AG09319 (cell line): ENCODE results near the gene EFNB2.

Experiments
- DNase-seq: peaks from one replicate; pipeline ENCODE4 v3.0.0-alpha.2; 2010; ENCODE audit warnings: low read depth; ENCODE audit errors: extremely low read depth
- TF ChIP-seq, protein P1 (sequence below): IDR thresholded peaks from 2 replicates; pipeline ENCODE4 v1.5.1; 2011; ENCODE audit warnings: low read depth, mild to moderate bottlenecking, inconsistent platforms, low read length, moderate library complexity

The EFNB2 gene

DNA sequence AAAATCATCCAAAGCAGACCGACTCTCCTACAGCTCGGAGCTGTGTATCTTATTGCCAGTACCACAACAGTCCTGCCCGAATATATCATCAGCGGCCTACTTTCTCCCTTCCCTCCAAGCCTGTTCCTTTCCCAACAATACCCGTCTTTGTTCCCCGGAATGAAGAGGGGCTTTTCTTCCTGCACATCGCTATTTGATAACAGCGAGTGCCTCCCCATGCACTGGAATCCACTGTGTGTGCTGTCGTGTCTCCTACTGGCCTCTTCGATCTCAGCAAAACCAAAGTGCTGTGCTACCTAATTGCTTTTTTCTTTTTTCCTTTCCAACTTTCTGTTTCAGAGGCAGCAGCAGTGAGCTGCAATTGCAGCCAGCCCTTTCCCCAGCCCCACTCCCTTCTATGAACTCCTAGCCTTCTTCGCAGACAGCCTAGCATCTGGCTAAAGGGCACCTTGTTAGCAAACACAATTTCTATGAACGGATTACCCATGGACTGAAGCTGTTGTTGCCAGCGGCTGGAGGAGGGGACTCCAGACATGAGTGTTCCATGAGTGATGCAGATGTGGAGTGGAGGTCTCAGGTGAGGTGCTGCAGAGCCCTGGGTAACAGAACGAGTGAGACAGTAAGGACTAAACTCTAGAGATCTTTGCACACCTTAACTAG is 43.4 kb downstream of the EFNB2 start:
- TF ChIP-seq, protein P1, sequence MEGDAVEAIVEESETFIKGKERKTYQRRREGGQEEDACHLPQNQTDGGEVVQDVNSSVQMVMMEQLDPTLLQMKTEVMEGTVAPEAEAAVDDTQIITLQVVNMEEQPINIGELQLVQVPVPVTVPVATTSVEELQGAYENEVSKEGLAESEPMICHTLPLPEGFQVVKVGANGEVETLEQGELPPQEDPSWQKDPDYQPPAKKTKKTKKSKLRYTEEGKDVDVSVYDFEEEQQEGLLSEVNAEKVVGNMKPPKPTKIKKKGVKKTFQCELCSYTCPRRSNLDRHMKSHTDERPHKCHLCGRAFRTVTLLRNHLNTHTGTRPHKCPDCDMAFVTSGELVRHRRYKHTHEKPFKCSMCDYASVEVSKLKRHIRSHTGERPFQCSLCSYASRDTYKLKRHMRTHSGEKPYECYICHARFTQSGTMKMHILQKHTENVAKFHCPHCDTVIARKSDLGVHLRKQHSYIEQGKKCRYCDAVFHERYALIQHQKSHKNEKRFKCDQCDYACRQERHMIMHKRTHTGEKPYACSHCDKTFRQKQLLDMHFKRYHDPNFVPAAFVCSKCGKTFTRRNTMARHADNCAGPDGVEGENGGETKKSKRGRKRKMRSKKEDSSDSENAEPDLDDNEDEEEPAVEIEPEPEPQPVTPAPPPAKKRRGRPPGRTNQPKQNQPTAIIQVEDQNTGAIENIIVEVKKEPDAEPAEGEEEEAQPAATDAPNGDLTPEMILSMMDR: no peak

DNA sequence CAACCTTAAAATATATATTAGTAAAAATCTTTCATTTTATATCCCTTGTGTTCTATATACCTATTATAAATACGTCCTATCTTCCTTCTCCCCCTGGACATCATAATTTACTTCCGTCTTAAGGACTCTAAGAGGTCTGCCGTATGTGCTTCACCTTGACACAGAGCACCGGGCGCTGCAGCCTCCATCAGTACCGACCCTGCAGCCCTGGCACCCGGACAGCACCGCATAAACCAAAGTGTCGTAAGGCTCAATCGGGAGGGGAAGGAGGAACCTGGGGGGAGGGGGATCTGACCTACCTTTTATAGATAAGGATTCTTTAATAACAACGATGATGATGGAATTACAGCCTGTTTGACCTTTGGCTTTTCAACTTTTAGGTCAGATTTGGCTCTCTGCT is 44.0 kb downstream of the EFNB2 start:
- DNase-seq: no peak
- TF ChIP-seq, protein P1: no peak

More for the DNA sequence above, 43.4 kb downstream of the EFNB2 start:
- no peak for DNase-seq

DNA sequence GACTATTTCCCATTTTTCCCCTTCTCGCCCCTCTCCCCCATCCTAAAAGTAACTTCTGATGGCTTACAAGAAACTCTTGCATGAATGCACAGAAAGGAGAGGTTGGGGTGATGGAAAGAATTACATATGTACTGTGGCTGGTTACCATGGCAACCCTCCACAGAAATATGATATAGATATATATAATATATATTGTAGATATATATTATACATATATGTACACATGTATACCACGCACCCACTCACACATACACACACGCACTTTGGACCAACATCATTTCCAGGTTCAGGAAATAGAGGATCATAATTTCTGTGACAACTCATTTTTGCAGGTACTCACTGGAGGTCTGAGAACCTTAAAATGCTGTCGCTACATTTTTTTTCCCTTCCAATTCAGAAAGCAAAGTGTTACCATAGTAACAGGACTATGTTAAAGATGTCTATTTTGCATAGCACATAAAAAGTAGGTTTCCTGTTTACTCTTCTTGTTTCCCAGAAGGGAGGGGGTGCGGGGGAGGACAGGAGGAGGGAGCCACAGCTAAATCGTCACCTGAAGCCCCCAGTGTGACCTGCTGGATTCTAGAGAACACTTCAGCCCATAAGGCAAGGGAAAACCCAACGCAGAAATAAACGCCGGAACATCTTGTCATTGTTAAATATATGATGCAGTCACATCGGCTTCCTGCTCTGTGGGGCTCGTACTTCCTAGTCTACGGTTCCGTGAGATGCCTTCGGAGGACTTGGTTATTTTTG is 44.7 kb downstream of the EFNB2 start:
- TF ChIP-seq, protein P1: no peak
- DNase-seq: no peak

DNA sequence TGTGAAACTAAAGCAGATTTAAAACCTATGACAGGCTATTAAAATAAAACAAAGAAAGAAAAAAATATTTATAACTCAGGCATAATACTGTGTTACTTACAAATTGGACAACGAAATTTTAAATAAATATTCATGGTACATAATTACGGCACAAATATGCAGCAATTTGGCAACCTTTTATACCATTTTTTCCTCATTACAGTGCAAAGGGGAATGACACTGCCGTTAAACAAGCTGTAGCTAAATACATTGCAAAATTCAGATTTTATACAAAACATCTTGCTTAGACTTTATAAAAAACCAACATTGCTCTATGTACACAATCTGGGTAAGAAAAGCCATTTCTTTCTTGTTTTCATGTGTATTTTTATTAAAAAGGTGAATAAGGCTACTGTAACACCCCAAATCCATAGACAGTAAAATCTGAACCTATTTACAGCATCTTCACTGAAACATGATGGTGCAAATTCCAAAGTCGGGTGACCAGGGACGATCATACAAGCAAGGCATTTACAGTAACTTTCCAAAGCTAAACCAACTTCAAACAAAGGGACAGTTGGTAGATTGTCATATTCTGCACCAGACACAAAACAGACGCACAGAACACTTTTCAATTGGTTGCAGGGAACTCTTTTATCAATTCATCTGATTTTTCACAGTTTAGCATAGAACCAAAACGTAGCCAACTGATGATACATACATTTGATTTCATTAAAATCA is 45.5 kb downstream of the EFNB2 start:
- TF ChIP-seq, protein P1: no peak

DNA sequence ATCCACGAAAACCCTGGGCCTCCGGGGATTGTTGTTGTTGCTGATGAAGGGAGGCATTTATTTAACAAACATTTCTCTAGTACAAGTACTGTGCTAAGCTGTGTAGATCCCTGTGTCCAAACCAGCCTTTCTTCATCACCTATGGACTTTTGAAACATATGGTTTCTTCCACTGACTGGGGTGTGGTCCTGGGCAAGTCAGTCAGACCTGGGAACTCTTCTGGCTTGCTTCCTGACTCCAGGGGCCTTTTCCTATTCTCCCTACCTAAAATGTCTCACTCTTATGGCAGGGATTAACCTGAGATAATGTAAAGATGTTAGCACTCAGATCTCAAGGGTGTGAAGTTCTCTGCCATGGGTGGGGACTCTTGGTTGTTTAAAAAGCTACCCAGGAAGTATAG is 46.8 kb downstream of the EFNB2 start:
- no peak for DNase-seq
- TF ChIP-seq, protein P1: no peak

More for the DNA sequence above, 45.5 kb downstream of the EFNB2 start:
- DNase-seq: no peak

DNA sequence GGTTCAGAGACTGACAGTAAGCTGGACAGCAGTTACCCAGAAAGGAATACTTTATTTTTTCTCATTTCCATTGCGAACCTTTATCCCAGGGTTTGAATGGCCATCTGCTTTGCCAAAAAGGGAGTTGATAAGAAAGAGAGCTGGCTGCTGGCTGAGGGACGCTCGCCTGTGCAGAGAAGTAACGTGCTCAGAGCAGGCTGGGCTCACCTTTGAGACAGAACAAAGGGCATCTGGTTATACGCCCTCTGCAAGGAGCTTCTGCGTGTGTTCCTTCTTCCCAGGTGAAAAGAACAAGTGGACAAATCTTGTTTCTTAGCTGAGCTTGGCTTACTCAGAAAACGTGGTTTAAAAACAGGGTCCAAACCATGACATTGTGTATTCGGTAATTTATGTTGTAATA is 47.4 kb downstream of the EFNB2 start:
- TF ChIP-seq, protein P1: no peak
- DNase-seq: no peak

DNA sequence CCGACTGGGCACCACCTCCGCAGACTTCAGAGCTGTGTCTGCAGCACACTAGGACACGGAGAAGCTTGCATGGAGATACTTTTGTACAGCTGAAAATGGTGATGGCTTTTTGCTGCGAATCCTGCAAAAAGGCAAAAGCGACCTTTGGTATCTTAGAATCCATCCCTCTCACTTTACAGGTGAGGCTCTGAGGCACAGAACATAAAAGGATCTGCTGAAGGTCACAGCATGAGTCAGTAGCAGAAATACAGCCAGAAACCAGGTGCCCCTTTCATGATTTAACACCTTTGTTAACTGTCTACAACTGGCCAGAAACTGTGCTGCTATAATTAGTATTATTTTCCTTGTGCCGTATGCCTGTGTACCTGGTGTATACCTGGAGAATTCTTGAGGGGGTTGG is 48.3 kb downstream of the EFNB2 start:
- DNase-seq: no peak
- TF ChIP-seq, protein P1: no peak
